T-cell (primary cell): ENCODE data around the gene IFI30. TPM values are rescaled to one million over a fixed set of nuclear protein-coding genes. Genes with fewer than 3 reads are reported as not detected.

Experiments
- ATAC-seq, 4 experiments: fragments of 200-7000 bp in 3 of 4; fragments of 150-1000 bp in 1 of 4; cut with Tn5 transposase; replicated peaks in 1 of 4; 1 replicate in 3 of 4; 2 replicates in 1 of 4; pipeline ENCODE4 v1.10.0; 2021; ENCODE audit warnings: moderate library complexity in 3 of 4, mild to moderate bottlenecking in 2 of 4, moderate number of reproducible peaks in 1 of 4
- CTCF ChIA-PET, 2 donors: fragments of 300-600 bp; sonication (Branson Sonifier 250); formaldehyde crosslinking; loops; one replicate each; lab custom pipeline; 2022; ENCODE audit warnings: antibody characterized with exemption in 2 of 2; lab: Charles Lee
- POLR2A ChIA-PET, 2 donors: fragments of 300-600 bp; sonication (Branson Sonifier 250); formaldehyde crosslinking; loops; one replicate each; lab custom pipeline; 2022; ENCODE audit warnings: antibody characterized with exemption in 2 of 2; lab: Charles Lee
- DNase-seq, 35 experiments: peaks; one replicate each; pipeline versions ENCODE4 v3.0.0 to v3.0.0-alpha.2; 2013 to 2023
- H3K27ac ChIP-seq: one replicate; pipeline ENCODE4 v1.5.1; 2013; ENCODE audit warnings: low read length
- H3K27me3 ChIP-seq, 2 experiments: replicated peaks in 1 of 2; 1 replicate in 1 of 2; 2 replicates in 1 of 2; pipeline versions ENCODE4 v1.6.1 to v1.7.0; 2013; ENCODE audit warnings: low read length in 1 of 2, mixed read lengths in 1 of 2; ENCODE audit not compliant: control insufficient read depth in 2 of 2, insufficient read depth in 2 of 2; ENCODE audit errors: extremely low read depth in 1 of 2
- H3K36me3 ChIP-seq, 2 donors: 1 replicate in 1 of 2; 2 replicates in 1 of 2; pipeline versions ENCODE4 v1.6.1 to v1.7.0; 2013; ENCODE audit warnings: low read length in 1 of 2; ENCODE audit not compliant: control insufficient read depth in 2 of 2, insufficient read depth in 1 of 2; ENCODE audit errors: extremely low read depth in 1 of 2
- H3K4me1 ChIP-seq, 2 experiments: 1 replicate in 1 of 2; 2 replicates in 1 of 2; pipeline versions ENCODE4 v1.6.1 to v1.7.0; 2013; ENCODE audit warnings: low read length in 2 of 2, mixed read lengths in 1 of 2; ENCODE audit not compliant: insufficient read depth in 2 of 2, control insufficient read depth in 1 of 2; ENCODE audit errors: extremely low read depth in 1 of 2
- H3K4me3 ChIP-seq, 2 donors: 1 replicate in 1 of 2; 2 replicates in 1 of 2; pipeline versions ENCODE4 v1.5.1 to v1.7.0; 2013; ENCODE audit warnings: mild to moderate bottlenecking in 2 of 2, low read length in 1 of 2, moderate library complexity in 1 of 2; ENCODE audit not compliant: control insufficient read depth in 1 of 2; ENCODE audit errors: extremely low read depth in 1 of 2
- H3K9me3 ChIP-seq: 2 replicates; pipeline ENCODE4 v1.7.0; 2013
- H3K27ac Mint-ChIP-seq, 2 donors: one replicate each; pipeline ENCODE4 v1.8.0; 2020 to 2021; ENCODE audit warnings: mild to moderate bottlenecking in 2 of 2, mixed read lengths in 2 of 2
- H3K27me3 Mint-ChIP-seq, 2 donors: one replicate each; pipeline ENCODE4 v1.8.0; 2021 to 2022; ENCODE audit warnings: mixed read lengths in 2 of 2
- H3K36me3 Mint-ChIP-seq: one replicate; pipeline ENCODE4 v1.8.0; 2021; ENCODE audit warnings: mixed read lengths
- H3K4me1 Mint-ChIP-seq, 3 donors: one replicate each; pipeline ENCODE4 v1.8.0; 2020 to 2022; ENCODE audit warnings: mixed read lengths in 3 of 3, mild to moderate bottlenecking in 1 of 3
- H3K4me3 Mint-ChIP-seq, 3 donors: one replicate each; pipeline ENCODE4 v1.8.0; 2020 to 2022; ENCODE audit warnings: mild to moderate bottlenecking in 3 of 3, mixed read lengths in 3 of 3, moderate library complexity in 3 of 3
- H3K9me3 Mint-ChIP-seq, 3 donors: one replicate each; pipeline ENCODE4 v1.8.0; 2020 to 2022; ENCODE audit warnings: mixed read lengths in 3 of 3
- WGBS: methylation state at CpG from one replicate; pipeline ENCODE4 v1.1.5; 2013; ENCODE audit warnings: missing lambda C conversion rate; ENCODE audit not compliant: insufficient coverage; 5-methylcytosine and 5-hydroxymethylcytosine counted together
- total RNA-seq, 35 experiments: library from RNA in 6 of 35; stranded (reverse) in 6 of 35; fragments of 120-200 nt in 1 of 35; gene quantifications; one replicate each; pipeline versions ENCODE4 v1.2.1 to v1.2.4 and lab custom pipeline; 2013 to 2026

Gene IFI30
- total RNA-seq, 5 donors from 2014 or later (not counting 1 experiment from before 2014, with no cell fraction given), result 3.2 to 11.8 (median 5.1) TPM

DNA sequence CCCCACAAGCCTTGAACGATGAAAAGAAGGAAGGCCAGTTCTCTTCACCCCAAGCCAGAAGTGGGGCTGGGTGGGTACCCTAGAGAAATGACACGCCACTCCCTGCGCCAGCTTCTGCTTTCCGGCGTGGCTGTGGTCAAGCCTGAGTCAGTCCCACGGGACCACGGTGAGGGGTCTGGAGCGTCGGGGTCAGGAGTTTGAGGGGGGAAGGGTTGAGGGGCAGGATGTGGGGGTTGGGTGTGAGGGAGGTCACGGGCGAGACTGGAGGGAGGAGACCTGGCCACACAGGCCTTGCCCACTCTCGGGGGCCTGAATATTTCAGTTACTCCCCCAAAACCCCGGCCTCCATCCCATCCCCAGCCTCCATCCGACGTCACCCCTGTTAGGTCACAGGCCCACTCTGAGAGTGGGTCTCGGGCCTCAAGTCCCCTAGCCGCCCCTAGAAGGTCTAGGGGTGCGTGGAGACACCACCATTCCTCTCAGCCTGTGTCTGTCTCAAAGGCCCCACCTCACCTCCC, 500 bp upstream of the IFI30 start:
- Histone ChIP-seq H3K4me3 (peak overlapping the region; percentile 72 to 81), H3K9me3 (no peaks in the 10 kb centered on the region), H3K36me3 (peaks cover 0 to 3% of the 10 kb centered on the region in 2 donors), H3K4me1 (peaks cover 2 to 24% of the 10 kb centered on the region in 2 experiments), H3K27me3 (peaks cover 0 to 3% of the 10 kb centered on the region in 2 experiments), H3K27ac (peak overlapping the region; percentile 60)
- ATAC-seq, result no peak
- Mint-ChIP-seq H3K9me3 (no peaks in the 10 kb centered on the region), H3K27me3 (no peaks in the 10 kb centered on the region), H3K27ac (peak overlapping the region; percentile 79 to 82), H3K36me3 (peaks cover 12% of the 10 kb centered on the region), H3K4me3 (peak overlapping the region; percentile 85 to 93 (median 86)), H3K4me1 (peaks cover 0 to 23% (median 13%) of the 10 kb centered on the region in 3 donors)
- CTCF ChIA-PET, result no interaction called here
- POLR2A ChIA-PET, result no interaction called here
- DNase-seq, result peak in 1 of 35 experiments; percentile 60
- WGBS, result 47% methylated on average over 10 of the region's 18 CpGs

DNA sequence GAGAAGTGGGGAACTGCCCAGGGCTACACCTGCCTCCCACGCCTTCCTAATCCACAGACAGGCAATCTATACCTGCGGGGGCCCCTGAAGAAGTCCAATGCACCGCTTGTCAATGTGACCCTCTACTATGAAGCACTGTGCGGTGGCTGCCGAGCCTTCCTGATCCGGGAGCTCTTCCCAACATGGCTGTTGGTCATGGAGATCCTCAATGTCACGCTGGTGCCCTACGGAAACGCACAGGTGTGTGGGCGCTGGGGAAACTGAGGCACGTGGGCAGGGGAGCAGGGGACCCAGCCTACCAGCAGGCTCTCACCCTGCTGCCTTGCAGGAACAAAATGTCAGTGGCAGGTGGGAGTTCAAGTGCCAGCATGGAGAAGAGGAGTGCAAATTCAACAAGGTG, 1.4 kb downstream of the IFI30 start:
- DNase-seq, result no peak
- Mint-ChIP-seq H3K4me3 (peak overlapping the region; percentile 85 to 93 (median 86)), H3K27ac (no peak overlapping the region), H3K9me3 (no peaks in the 10 kb centered on the region), H3K36me3 (peaks cover 9% of the 10 kb centered on the region), H3K27me3 (no peaks in the 10 kb centered on the region), H3K4me1 (peaks cover 0 to 21% (median 12%) of the 10 kb centered on the region in 3 donors)
- 87% methylated on average over 10 of the region's 11 CpGs for WGBS
- no peak for ATAC-seq
- no peaks in the 10 kb centered on the region for H3K36me3 ChIP-seq
- H3K27me3 ChIP-seq, result peaks cover 0 to 3% of the 10 kb centered on the region in 2 experiments
- POLR2A ChIA-PET, result no interaction called here
- no peaks in the 10 kb centered on the region for H3K9me3 ChIP-seq
- H3K4me1 ChIP-seq, result peaks cover 2 to 22% of the 10 kb centered on the region in 2 experiments
- CTCF ChIA-PET, result interaction anchor here (0.6 kb wide), 2 partner anchors 47 to 724 kb away, joined by 3 to 4 read pairs; no protein-coding TSS in a partner anchor
- H3K4me3 ChIP-seq, result no peak overlapping the region
- H3K27ac ChIP-seq, result no peak overlapping the region

DNA sequence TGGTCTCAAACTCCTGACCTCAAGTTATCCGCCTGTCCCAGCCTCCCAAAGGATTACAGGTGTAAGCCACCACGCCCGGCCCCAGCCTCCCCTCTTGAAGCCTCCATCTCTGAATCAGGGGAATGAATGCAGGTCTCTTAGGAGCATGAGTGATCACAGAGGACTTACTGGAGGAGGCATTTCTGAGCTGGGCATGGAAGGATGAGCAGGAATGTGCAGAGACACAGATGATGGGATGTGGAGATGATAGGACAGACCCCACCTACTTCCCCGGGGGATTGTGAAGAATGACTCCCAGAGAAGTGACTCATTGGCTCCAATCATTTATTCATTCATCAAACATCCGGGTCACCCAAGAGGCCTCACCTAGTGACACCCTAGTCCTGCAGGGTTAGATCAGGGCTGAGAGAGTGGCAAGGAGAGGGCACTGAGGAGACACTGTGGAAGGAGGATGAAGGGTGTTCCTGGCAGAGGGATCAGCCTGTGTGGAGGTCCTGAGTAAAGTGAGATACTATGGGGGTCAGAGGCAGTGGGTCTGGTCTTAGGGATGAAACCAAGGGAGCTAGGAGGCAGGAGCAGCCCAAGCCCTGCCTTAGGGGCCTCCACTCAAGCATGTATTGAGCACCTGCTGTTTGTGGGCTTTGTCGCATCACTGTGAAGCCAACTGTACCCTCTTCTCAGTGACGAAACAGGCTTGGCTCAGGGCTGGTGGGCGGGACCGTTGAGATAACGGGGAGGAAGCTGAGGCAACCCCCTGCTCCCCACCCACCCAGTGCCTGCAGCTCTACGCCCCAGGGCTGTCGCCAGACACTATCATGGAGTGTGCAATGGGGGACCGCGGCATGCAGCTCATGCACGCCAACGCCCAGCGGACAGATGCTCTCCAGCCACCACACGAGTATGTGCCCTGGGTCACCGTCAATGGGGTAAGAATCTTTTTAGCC, 3.0 kb downstream of the IFI30 start:
- H3K36me3 Mint-ChIP-seq, result peaks cover 9% of the 10 kb centered on the region
- WGBS, result 92% methylated on average over 12 of the region's 19 CpGs

DNA sequence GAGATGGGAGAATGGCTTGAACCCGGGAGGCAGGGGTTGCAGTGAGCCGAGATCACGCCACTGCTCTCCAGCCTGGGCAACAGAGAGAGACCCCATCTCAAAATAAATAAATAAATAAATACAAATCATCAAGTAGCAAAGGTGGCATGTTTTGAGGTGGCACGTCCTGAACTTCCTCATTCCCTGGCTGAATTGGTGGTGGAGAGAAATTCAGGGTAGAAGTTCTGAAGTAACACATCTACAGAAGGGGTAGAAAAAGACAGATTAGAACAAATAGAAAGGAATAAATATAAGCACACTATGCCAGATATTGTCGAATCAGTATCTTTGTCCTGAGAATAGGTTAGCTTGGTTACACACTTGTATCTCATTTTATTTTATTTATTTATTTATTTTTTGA, 6.3 kb downstream of the IFI30 start:
- H3K4me3 ChIP-seq, result no peak overlapping the region
- ATAC-seq (no peak), DNase-seq (no peak)
- no CpG with 5 or more reads among the region's 5 CpGs for whole genome bisulfite sequencing
- Mint-ChIP-seq H3K27me3 (no peaks in the 10 kb centered on the region), H3K36me3 (peaks cover 9% of the 10 kb centered on the region), H3K9me3 (no peaks in the 10 kb centered on the region), H3K4me3 (no peak overlapping the region), H3K4me1 (peaks cover 0 to 4% (median 0%) of the 10 kb centered on the region in 3 donors), H3K27ac (no peak overlapping the region)
- ChIA-PET CTCF (interaction anchor here (0.6 to 0.7 kb wide), 2 partner anchors 211 to 216 kb away, joined by 3 to 6 read pairs; no protein-coding TSS in a partner anchor), POLR2A (no interaction called here)
- peaks cover 0 to 3% of the 10 kb centered on the region in 2 experiments for H3K4me1 ChIP-seq
- H3K36me3 ChIP-seq, result no peaks in the 10 kb centered on the region
- H3K27me3 ChIP-seq, result peaks cover 3 to 20% of the 10 kb centered on the region in 2 experiments
- no peaks in the 10 kb centered on the region for H3K9me3 ChIP-seq
- H3K27ac ChIP-seq, result no peak overlapping the region

More for the DNA sequence above, 3.0 kb downstream of the IFI30 start:
- H3K4me3 ChIP-seq, result no peak overlapping the region
- ChIA-PET CTCF (interaction anchor here in 1 of 2 donors (0.6 kb wide), 1 partner anchor 43 kb away, joined by 4 read pairs; no protein-coding TSS in a partner anchor), POLR2A (interaction anchor here in 1 of 2 donors (0.6 kb wide), 1 partner anchor 230 kb away, joined by 4 read pairs; no protein-coding TSS in a partner anchor)
- H3K9me3 ChIP-seq, result no peaks in the 10 kb centered on the region
- Mint-ChIP-seq H3K4me3 (peak overlapping the region in 1 of 3 donors; percentile 17), H3K27ac (no peak overlapping the region), H3K4me1 (peaks cover 0 to 21% (median 12%) of the 10 kb centered on the region in 3 donors), H3K9me3 (no peaks in the 10 kb centered on the region), H3K27me3 (no peaks in the 10 kb centered on the region)
- DNase-seq (no peak), ATAC-seq (no peak)
- no peaks in the 10 kb centered on the region for H3K36me3 ChIP-seq
- H3K27ac ChIP-seq, result no peak overlapping the region
- H3K27me3 ChIP-seq, result peaks cover 3 to 5% of the 10 kb centered on the region in 2 experiments
- H3K4me1 ChIP-seq, result peaks cover 2 to 22% of the 10 kb centered on the region in 2 experiments

DNA sequence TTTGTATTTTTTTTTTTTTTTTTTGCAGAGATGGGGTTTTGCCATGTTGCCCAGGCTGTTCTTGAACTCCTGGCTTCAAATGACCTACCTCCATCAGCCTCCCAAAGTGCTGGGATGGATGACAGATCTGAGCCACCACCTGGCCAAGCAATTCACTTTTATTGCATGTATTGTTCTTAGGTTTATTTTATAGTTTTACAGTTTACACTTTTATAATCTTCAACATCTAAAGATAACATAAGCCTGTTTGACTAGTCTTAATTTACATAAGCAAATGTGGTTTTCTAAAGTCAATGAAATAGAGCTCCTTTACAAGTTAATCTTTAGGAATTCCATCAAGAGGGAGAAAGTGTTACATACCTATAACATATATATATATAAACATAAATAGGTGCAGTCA, 9.9 kb downstream of the IFI30 start:
- ChIA-PET POLR2A (no interaction called here), CTCF (interaction anchor here (0.6 to 1.1 kb wide), 3 partner anchors 67 to 1108 kb away, joined by 3 to 5 read pairs (median 3); a partner anchor contains a TSS)
- no peaks in the 10 kb centered on the region for H3K36me3 Mint-ChIP-seq
- DNase-seq (no peak), ATAC-seq (no peak)
- H3K9me3 ChIP-seq, result no peaks in the 10 kb centered on the region
- H3K4me1 Mint-ChIP-seq, result no peaks in the 10 kb centered on the region
- no peak overlapping the region for H3K4me3 Mint-ChIP-seq
- no peaks in the 10 kb centered on the region for H3K4me1 ChIP-seq
- no peaks in the 10 kb centered on the region for H3K9me3 Mint-ChIP-seq
- no peak overlapping the region for H3K27ac ChIP-seq
- no peaks in the 10 kb centered on the region for H3K36me3 ChIP-seq
- no peaks in the 10 kb centered on the region for H3K27me3 Mint-ChIP-seq
- no peak overlapping the region for H3K4me3 ChIP-seq
- H3K27me3 ChIP-seq, result peaks cover 0 to 31% of the 10 kb centered on the region in 2 experiments
- H3K27ac Mint-ChIP-seq, result no peak overlapping the region

DNA sequence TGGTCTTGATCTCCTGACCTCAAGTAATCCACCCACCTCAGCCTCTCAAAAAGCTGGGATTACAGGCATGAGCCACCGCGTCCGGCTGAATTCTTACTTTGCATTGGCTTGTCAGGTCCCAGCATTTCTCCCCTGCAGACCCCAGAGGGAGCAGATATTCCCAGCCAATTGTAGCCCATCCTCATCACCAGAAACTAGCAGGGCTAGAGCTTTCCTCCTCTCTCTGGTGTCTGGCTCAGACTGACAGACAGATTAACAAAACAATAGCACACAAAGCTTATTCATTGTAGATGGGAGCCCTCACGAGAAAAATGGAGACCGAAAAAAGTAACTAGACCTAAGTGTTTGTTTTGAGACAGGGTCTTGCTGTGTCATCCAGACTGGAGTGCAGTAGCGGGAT, 11.9 kb downstream of the IFI30 start:
- Mint-ChIP-seq H3K9me3 (no peaks in the 10 kb centered on the region), H3K36me3 (no peaks in the 10 kb centered on the region), H3K27ac (no peak overlapping the region), H3K4me3 (no peak overlapping the region), H3K4me1 (peaks cover 0 to 2% (median 0%) of the 10 kb centered on the region in 3 donors), H3K27me3 (no peaks in the 10 kb centered on the region)
- ATAC-seq (no peak), DNase-seq (no peak)
- Histone ChIP-seq H3K27me3 (peaks cover 0 to 31% of the 10 kb centered on the region in 2 experiments), H3K4me1 (no peaks in the 10 kb centered on the region), H3K4me3 (no peak overlapping the region), H3K27ac (no peak overlapping the region), H3K9me3 (no peaks in the 10 kb centered on the region), H3K36me3 (no peaks in the 10 kb centered on the region)
- WGBS, result 85% methylated on average over 3 of the region's 6 CpGs
- ChIA-PET POLR2A (no interaction called here), CTCF (no interaction called here)
